Large intestine (tissue), 3 donors: ENCODE measurements around the gene LAMC3. TPM values are rescaled to one million over a fixed set of nuclear protein-coding genes. Genes with fewer than 3 reads are reported as not detected.
A peak's percentile ranks its signal among the peaks of the same experiment; 100 is the strongest.

Source experiments
- DNase-seq, 2 donors: peaks; one replicate each; pipeline versions ENCODE4 v3.0.0 to v3.0.0-alpha.2; 2013
- H3K27ac ChIP-seq: one replicate; pipeline ENCODE4 v1.5.1; 2013; ENCODE audit warnings: low read length
- H3K27me3 ChIP-seq: 2 replicates; pipeline ENCODE4 v1.6.1; 2013; ENCODE audit warnings: low read length; ENCODE audit not compliant: control insufficient read depth, insufficient read depth
- H3K36me3 ChIP-seq: 2 replicates; pipeline ENCODE4 v1.6.1; 2013; ENCODE audit warnings: low read length; ENCODE audit not compliant: control insufficient read depth, insufficient read depth
- H3K4me1 ChIP-seq: one replicate; pipeline ENCODE4 v1.6.1; 2013; ENCODE audit warnings: low read length; ENCODE audit not compliant: control insufficient read depth, insufficient read depth
- H3K4me3 ChIP-seq: one replicate; pipeline ENCODE4 v1.5.1; 2013; ENCODE audit warnings: low read length
- H3K9me3 ChIP-seq: one replicate; pipeline ENCODE4 v1.6.1; 2013; ENCODE audit warnings: mild to moderate bottlenecking, low read depth, low read length, moderate library complexity; ENCODE audit not compliant: control insufficient read depth
- WGBS: methylation state at CpG from one replicate; pipeline ENCODE4 v1.1.5; 2013; ENCODE audit warnings: low lambda C conversion rate; ENCODE audit not compliant: insufficient coverage; 5-methylcytosine and 5-hydroxymethylcytosine counted together
- polyA plus RNA-seq: library from polyadenylated mRNA; unstranded; fragments of 120-200 nt; gene quantifications from one replicate; pipeline ENCODE4 v1.2.1, GENCODE V29; 2013

The LAMC3 gene
- polyA plus RNA-seq, 1 donor = 0.66 TPM

GRCh38 chr9:130991778-130992681 lies 16.9 kb upstream of the LAMC3 start:
- Histone ChIP-seq H3K4me1 (peaks cover 3% of the 10 kb centered on the region), H3K27ac (no peak overlapping the region), H3K27me3 (peaks cover 27% of the 10 kb centered on the region), H3K4me3 (no peak overlapping the region), H3K36me3 (no peaks in the 10 kb centered on the region), H3K9me3 (no peaks in the 10 kb centered on the region)
- WGBS = 100% methylated on average over 3 of the region's 20 CpGs
- no peak for DNase-seq

- peaks cover 3% of the 10 kb centered on the region for H3K4me1 ChIP-seq
- peaks cover 26% of the 10 kb centered on the region for H3K27me3 ChIP-seq
- DNase-seq = no peak
- whole genome bisulfite sequencing = 100% methylated on average over 1 of the region's 10 CpGs
- H3K27ac ChIP-seq = no peak overlapping the region
- no peaks in the 10 kb centered on the region for H3K36me3 ChIP-seq
- H3K4me3 ChIP-seq = no peak overlapping the region
- no peaks in the 10 kb centered on the region for H3K9me3 ChIP-seq
Observed at GRCh38 chr9:130992682-130993032, 16.3 kb upstream of the LAMC3 start.

- Histone ChIP-seq H3K4me1 (peaks cover 3% of the 10 kb centered on the region), H3K4me3 (no peak overlapping the region), H3K27me3 (peaks cover 27% of the 10 kb centered on the region), H3K9me3 (no peaks in the 10 kb centered on the region), H3K36me3 (no peaks in the 10 kb centered on the region), H3K27ac (no peak overlapping the region)
- no peak for DNase-seq
- WGBS = no CpG with 5 or more reads among the region's 14 CpGs
Observed at GRCh38 chr9:130993303-130994030, 15.5 kb upstream of the LAMC3 start.

- WGBS = no CpG with 5 or more reads among the region's 6 CpGs
Observed at GRCh38 chr9:130994135-130995085, 14.6 kb upstream of the LAMC3 start.

GRCh38 chr9:130995086-130996011 lies 13.6 kb upstream of the LAMC3 start:
- Histone ChIP-seq H3K9me3 (no peaks in the 10 kb centered on the region), H3K36me3 (no peaks in the 10 kb centered on the region), H3K4me1 (peaks cover 3% of the 10 kb centered on the region), H3K27ac (no peak overlapping the region), H3K4me3 (no peak overlapping the region), H3K27me3 (peaks cover 40% of the 10 kb centered on the region)
- DNase-seq = no peak
- WGBS = 0% methylated on average over 1 of the region's 15 CpGs

More at GRCh38 chr9:130994135-130995085, 14.6 kb upstream of the LAMC3 start:
- Histone ChIP-seq H3K27me3 (peaks cover 34% of the 10 kb centered on the region), H3K4me3 (no peak overlapping the region), H3K4me1 (peaks cover 3% of the 10 kb centered on the region), H3K9me3 (no peaks in the 10 kb centered on the region), H3K27ac (no peak overlapping the region), H3K36me3 (no peaks in the 10 kb centered on the region)
- no peak for DNase-seq

- H3K27ac ChIP-seq = no peak overlapping the region
- peaks cover 3% of the 10 kb centered on the region for H3K4me1 ChIP-seq
- H3K36me3 ChIP-seq = no peaks in the 10 kb centered on the region
- peaks cover 38% of the 10 kb centered on the region for H3K27me3 ChIP-seq
- no CpG with 5 or more reads among the region's 8 CpGs for WGBS
- no peak for DNase-seq
- no peaks in the 10 kb centered on the region for H3K9me3 ChIP-seq
- H3K4me3 ChIP-seq = no peak overlapping the region
Observed at GRCh38 chr9:130996205-130996604, 12.8 kb upstream of the LAMC3 start.

- peaks cover 3% of the 10 kb centered on the region for H3K4me1 ChIP-seq
- H3K9me3 ChIP-seq = no peaks in the 10 kb centered on the region
- DNase-seq = no peak
- WGBS = no CpG with 5 or more reads among the region's 14 CpGs
- peaks cover 35% of the 10 kb centered on the region for H3K27me3 ChIP-seq
- H3K4me3 ChIP-seq = no peak overlapping the region
- no peaks in the 10 kb centered on the region for H3K36me3 ChIP-seq
- H3K27ac ChIP-seq = no peak overlapping the region
Observed at GRCh38 chr9:130996676-130997394, 12.1 kb upstream of the LAMC3 start.

- peaks cover 3% of the 10 kb centered on the region for H3K4me1 ChIP-seq
- H3K36me3 ChIP-seq = no peaks in the 10 kb centered on the region
- DNase-seq = no peak
- no peaks in the 10 kb centered on the region for H3K9me3 ChIP-seq
- H3K27ac ChIP-seq = no peak overlapping the region
- peaks cover 31% of the 10 kb centered on the region for H3K27me3 ChIP-seq
- no CpG with 5 or more reads among the region's 2 CpGs for WGBS
- H3K4me3 ChIP-seq = no peak overlapping the region
Observed at GRCh38 chr9:130997395-130997684, 11.6 kb upstream of the LAMC3 start.

GRCh38 chr9:130997925-130998596 lies 10.9 kb upstream of the LAMC3 start:
- peaks cover 31% of the 10 kb centered on the region for H3K27me3 ChIP-seq
- no peaks in the 10 kb centered on the region for H3K36me3 ChIP-seq
- no peaks in the 10 kb centered on the region for H3K9me3 ChIP-seq
- H3K4me3 ChIP-seq = no peak overlapping the region
- peaks cover 3% of the 10 kb centered on the region for H3K4me1 ChIP-seq
- H3K27ac ChIP-seq = no peak overlapping the region
- no CpG with 5 or more reads among the region's 28 CpGs for WGBS
- peak in 1 of 2 donors; percentile 27 for DNase-seq
